Inferior parietal cortex (tissue), 1 donor: ENCODE results near the gene RTN4IP1.

Experiments used
- DNase-seq: peaks from one replicate; pipeline ENCODE4 v3.0.0-alpha.2; 2016; ENCODE audit errors: extremely low spot score

The RTN4IP1 gene, protein sequence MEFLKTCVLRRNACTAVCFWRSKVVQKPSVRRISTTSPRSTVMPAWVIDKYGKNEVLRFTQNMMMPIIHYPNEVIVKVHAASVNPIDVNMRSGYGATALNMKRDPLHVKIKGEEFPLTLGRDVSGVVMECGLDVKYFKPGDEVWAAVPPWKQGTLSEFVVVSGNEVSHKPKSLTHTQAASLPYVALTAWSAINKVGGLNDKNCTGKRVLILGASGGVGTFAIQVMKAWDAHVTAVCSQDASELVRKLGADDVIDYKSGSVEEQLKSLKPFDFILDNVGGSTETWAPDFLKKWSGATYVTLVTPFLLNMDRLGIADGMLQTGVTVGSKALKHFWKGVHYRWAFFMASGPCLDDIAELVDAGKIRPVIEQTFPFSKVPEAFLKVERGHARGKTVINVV

DNA sequence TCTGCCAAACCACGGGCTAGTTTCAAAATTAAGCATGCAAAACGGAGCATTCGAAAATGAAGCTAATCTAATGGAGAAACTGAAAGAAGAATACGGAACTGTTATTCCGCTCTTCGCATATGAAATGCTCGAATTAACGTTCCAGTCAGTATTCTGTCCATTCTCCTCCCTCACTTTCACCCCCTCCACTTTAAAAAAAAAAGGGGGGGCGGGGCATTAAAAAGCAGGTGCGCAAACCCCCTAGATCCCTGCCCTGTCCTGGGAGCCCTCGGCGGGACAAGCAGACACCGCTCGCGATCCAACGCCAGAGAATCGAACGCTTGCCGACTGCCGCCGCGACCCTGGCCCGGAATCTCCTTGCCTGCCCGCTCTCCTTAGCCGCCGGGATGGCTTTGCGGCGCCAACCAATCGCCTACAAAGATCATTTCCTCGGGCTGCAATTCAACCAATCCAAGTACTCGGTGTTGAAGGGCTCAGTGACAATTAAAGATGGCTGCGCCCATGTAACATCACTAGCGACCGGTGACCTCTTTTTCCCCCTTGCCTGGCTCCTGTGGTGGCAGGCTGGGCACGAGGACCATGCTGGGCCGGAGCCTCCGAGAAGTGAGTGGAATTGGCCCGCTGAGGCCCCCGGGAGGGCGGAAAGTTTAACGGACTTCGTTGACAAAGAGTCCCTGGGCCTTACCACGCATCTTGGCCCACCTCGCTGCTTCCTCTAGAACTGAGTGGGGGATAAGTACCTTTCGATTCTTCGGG is at the start of gene RTN4IP1, which contains the start of gene QRSL1:
TSS of gene RTN4IP1 (minus strand) at position 396 of the 756 bp plus-strand sequence. CDS start 477 bp downstream, outside the sequence.
TSS of gene QRSL1 (plus strand) at position 476 of the 756 bp plus-strand sequence. CDS start at position 580, 104 bp downstream.
- DNase-seq: peak; percentile 97

DNA sequence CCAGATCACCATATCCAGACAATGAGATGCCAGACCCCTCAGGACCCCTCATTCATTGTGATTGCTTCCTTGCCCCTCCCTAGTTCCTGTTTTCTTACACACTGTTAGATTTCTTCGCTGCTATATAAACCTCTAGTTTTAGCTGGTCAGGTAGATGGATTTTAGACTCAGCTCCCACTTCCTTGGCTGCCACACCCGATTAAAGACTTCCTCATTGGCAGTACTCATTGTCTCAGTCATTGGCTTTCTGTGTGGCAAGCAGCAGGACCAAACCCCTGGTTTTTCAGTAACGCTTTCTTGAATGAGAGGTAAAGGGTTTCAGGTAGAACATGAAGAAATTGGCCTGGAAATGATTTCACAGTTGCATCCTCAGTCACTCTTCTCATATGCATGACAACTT is 48.0 kb upstream of the RTN4IP1 start:
- DNase-seq: no peak

DNA sequence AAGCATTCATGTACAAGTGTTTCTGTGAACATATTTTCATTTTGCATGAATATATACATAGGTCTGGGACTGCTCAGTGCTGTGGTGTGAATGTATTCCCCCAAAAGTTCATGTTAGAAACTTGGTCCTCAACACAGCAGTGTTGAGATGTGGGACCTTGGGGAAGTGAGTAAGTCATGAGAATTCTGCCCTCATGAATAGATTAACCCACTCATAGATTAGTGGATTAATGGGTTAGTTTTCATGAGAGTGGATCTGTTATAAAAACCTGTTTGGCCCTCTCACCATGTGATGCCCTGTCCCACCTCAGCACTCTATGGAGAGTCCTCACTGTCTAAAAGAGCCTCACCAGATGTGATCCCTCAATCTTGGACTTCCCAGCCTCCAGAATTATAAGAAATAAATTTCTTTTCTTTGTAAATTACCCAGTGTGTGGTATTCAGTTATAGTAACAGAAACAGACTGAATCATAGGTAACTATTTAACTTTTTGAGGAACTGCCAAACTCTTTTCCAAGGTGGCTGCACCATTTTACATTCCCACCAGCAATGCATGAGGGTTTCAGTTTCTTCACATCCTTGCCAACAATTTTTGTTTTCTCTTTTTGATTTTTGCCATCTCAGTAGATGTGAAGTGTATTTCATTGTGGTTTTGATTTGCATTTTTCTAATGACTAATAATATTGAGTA is 45.4 kb upstream of the RTN4IP1 start:
- DNase-seq: no peak

DNA sequence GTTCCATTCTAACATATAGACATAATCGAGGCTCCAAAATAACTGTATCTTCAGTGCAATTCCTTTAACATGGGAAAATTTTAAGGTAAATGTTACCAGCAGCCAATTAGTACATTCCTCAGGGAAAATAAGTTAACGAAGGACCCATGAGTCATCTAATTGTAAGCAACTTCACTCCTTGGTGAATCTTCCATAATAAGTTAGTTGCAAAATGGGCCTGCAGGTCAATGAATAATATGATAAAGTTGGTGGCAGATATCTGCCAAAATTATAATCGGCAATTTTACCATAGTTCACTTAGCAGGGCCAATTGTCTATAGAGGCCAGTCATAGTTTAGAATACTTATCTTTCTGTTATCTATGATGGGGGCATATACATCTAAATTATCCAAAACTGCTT is 42.4 kb upstream of the RTN4IP1 start:
- DNase-seq: no peak

DNA sequence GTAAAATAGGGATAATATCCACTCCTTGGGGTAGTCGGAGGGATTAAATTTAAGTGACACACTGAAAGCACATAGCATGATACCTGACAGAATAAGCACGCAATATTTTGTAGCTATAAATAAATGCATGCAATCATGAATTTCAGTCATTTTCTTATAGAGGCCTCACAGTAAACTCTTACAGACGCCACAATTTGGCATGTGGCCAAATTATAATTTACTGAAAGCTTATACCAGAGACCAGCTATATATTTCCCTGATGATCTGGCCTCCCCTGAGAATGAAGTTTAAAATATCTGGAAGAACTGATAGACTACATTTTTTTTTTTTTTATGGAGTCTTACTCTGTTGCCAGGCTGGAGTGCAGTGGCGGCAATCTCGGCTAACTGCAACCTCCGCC is 40.9 kb upstream of the RTN4IP1 start:
- no peak for DNase-seq

DNA sequence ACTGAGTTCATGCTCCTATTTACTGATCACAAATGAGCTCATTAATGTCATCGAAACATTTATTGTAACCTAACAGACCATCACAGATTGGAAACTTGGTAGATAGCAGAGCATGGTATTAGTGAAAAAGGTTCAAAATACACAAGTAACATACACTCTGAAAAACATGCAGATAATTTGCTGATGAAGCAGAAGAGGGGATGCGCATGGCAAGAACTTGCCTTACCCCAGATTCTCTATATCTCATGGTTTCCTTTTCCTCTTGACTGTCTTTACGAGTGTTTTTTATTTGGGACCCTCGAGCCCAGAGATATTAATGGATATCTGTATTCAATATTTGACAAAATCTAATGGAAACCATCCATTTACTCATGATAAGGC is 37.7 kb upstream of the RTN4IP1 start:
- DNase-seq: no peak

DNA sequence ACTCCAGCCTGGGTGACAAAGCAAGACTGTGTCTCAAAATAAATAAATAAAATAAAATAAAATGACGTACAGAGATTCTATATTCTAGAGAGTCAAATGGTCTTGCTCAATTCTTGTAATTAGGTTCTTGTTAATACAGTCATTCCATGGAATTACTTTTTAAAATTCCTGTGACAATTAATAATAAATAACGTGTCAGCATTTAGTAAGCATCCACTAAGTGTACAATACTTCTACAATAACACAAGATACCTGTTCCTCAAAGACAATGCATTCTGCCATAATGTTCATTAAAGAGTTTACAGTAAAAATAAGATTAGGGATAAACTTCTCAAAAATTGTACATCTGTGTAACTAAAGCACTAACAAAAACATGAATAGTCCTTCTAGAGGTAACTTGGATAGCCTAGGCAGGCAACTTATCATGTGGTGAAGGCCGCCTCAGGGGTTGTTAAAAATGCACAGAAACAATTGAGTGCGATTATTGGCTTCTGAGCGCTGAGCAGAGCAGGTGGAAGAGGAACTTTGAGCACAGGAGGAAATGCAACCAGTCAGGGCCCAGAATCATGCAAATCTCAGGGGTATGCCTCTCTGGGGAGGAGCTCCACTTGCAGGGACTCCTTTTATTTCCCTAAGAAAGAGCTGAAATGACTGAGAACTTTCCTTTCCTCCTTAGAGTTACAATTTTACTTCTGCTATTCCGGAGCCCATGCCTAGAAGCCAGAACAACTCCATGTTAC is 37.2 kb upstream of the RTN4IP1 start:
- DNase-seq: no peak

DNA sequence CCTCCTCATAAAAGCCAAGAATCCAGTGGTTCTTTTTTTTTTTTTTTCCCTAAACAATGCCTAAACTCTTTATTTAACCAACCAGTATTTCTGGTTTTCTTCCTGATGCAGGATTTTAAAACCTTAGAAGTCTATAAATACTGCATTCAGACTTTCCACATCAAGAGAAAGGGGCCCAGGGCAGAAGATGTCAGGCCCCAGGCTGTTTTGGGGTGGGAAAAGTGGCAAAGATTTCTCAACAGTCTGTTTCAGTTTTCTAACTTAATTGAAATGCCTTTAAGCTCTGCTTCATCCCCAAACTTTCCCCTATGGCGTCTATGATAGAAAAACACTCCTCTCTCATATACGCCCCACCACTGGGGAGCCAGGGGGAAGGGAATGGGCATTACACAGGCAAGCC is 33.2 kb upstream of the RTN4IP1 start:
- no peak for DNase-seq

DNA sequence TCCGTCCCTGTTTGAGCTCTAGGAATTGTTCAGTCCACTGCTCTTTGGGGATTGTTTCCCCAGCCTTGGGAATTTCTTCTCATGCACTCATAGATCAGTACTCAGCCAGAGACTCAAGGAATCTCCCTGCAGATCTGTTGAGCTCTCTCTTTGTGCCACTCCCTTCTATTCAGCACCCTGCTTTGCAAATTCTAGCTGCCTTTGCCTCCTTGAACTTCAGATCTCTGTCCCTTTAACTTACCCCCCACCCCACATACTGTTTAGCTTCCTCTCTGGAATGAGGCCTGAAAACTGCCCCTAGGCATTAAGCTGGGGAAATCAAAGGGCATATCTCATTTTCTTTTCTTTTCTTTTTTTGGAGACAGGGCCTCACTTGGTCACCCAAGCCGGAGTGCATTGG is 30.6 kb upstream of the RTN4IP1 start:
- DNase-seq: no peak

DNA sequence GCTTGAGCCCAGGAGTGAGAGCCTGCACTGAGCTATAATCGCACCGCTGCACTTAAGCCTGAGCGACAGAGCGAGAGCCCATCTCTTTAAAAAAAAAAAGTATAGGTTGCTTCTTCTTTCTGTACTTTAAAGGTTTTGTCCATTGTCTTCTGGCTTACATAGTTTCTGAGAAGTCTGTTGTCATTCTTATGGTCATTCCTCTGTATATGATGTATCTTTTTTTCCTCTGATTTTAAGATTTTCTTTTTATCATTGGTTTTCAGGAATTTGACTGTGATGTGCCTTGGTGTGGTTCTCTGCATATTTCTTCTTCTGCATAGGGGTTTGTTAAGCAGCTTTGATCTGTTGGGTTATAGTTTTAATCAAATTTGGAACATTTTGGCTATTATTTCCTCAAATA is 29.2 kb upstream of the RTN4IP1 start:
- DNase-seq: no peak

DNA sequence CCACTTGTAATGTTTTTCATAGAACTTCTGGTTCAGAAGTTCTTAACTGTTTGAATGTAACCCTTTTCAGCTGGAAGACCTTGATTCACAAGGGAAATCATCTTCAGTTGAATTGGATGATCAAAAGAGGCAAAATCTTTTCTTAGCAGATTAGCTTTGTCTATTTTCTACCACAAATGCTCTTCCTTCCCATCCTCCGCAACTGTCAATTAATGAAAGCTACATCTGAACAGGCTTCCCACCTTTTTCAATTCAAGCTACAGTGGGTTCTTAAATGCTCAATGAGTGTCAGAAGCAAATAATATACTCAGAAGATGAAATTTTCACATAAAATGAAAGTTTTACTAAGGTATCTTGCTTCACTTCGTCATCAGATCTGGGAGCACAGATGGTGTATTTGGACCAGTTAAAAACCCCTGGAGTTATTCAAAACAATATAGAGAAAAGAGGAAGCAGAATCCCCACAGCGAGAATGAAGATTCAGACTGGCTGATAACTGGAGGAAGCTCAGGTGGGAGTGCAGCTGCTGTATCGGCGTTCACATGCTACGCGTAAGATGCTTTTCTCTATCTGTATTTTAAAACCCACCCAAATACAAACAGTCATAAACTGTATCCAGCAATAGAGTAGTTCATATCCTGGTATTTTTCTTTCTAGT is 19.5 kb upstream of the RTN4IP1 start:
- DNase-seq: no peak

DNA sequence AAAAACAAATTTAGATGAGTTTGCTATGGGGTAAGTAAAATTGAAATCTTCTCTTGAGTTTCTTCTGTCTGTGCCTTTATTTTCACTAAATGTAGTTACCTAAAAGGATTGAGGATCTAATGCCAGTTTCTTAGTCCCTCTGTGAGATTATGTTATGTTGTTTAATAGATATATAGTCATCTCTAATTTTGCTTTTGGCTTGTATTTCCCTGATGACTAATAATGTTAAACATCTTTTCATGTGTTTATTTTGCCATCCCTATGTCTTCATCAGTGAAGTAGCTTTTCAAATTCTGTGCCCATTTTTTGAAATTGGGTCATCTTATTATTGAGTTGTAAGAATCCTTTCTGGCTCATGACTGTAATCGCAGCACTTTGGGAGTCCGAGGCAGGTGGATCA is 13.8 kb upstream of the RTN4IP1 start:
- DNase-seq: no peak

DNA sequence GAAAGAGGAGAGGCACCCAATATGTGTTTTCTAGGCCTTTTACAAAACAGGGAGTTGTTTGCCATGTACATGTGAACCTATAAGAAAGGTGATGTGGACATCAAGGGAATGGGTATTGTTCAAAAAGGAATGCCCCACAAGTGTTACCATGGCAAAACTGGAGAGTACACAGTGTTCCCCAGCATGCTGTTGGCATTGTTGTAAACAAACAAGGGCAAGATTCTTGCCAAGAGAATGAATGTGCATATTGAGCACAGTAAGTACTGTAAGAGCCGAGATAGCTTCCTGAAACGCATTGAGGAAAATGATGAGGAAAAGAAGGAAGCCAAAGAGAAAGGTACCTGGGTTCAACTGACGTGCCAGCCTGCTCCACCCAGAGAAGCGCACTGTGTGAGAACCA is 13.2 kb upstream of the RTN4IP1 start:
- DNase-seq: no peak

DNA sequence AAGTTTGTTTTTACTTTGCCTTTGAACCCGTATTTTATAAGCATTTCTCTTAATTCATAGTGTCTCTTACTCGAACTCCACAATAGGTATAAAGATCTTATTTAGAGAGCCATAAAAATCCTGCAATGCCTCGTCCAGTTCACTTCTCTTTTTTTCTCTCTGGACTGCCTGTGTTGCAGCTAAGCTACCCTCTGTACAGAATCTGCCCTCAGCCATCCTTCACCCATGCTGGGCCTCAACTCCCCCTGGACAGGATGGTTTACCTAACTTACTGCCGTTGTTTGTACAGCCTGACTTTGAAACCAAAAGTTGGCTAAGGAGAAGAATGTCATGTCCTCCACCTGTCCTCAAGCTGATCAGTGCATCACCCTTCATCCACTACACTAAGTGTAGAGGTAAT is 10.5 kb upstream of the RTN4IP1 start:
- no peak for DNase-seq

DNA sequence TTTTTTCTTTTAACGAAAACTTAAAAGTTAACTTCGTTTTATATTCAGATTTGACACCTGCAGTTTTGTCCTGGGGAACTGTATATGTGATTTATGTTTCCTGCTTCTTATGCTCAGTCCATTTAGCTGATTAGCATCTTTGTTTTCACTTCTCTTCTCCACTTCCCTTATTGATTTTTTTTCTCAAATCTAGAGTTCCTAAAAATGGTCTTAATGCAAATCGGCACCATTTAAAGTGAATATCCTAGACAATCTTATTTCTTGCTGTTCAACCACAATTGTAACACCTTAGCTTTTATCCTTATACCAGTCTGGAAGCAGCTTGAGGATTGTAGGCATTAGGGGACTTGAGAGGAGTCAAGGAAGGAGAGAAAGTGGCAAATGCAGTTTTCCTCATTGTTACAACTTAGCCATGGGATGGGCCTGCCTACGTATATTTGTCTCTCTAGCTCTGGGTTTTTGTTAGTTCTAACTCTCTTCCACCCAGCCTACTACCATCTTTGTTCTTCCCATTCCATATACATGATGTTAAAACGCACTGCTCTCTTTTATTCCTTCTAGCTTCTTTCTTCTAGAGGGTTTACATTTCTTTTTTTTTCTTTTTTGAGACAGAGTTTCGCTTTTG is 8.5 kb upstream of the RTN4IP1 start:
- no peak for DNase-seq

DNA sequence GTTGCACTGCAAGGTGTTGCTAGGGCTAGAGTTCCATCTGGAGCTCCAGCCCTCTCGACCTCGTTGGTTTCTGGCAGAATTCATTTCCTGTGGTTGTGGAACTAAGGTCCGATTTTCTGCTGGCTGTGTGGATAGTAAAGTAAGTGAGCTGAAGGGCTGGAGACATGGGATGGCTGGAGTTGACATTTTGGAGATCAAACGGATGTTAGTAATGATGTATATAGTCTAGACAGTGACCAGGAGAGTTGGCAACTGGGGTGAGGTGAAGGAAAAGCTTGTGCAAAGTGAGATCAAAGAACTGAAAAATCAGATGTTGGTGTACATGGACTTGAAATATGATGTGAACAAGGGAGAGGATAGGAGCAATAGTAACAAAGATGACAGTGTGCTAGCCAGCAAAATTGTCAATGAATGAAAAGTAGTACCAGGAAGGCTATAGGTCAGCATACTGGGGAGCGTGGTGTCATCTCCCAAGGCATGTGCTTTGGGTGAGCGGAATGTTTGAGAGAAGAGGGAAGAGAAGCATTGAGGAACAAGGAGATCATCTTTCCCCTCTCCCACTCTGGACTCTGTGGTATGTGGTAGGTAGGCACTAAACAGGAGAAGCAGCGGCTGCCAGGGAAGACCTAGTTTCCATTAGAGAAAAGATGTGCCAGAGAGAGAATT is 7.9 kb upstream of the RTN4IP1 start:
- no peak for DNase-seq

DNA sequence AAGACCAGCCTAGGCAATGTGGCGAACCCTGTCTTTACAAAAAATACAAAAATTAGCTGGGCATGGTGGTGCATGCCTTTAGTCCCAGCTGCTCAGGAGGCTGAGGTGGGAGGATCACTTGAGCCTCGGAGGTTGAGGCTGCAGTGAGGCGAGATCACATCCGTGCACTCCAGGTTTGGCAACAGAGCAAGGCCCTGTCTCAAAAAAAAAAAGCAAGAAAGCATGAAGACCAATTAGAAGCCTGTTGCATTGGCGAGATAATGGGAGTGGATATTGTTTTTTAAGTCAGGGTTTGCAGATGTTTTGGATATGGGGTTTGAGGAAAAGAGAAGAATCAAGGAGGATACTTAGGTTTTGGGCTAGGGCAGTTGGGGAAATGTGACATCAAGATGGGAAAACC is 5.3 kb upstream of the RTN4IP1 start:
- DNase-seq: no peak

DNA sequence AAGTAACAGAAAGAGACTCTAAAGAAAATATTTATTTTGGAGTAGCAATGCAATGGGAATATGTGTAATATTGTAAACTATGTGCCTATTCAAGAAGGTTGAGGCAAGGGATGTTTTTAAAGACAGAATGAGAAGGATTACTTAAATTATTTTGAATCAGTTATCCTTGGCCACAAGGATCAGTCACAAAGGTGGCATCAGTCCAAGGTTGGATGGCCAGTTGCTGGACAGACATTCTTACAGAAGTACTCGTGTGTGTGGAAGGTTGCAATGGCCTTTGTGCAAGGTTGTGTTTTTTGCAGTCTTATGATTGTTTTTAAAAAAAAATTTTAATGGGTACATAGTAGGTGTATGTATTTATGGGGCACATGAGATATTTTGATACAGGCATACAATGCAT is 2.0 kb upstream of the RTN4IP1 start:
- DNase-seq: no peak

DNA sequence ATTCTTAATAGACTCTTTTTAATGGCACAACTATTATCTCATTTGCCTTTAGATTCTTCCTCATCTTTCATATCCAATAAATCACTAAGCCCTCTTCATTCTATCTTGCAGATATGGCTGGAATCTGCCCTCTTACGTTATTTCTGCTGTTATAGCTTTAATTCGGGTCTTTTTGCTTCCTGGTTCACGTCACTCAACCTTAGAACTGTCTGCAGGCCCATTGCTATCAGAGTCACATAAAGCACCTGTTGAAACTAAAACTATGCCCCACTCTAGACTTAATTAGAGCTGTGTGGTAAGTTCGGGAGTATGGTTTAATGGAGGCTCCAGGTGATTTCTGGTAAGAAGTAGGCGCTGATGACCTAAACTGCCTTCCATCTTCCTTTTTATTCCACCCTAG is 1.1 kb upstream of the RTN4IP1 start:
- no peak for DNase-seq

DNA sequence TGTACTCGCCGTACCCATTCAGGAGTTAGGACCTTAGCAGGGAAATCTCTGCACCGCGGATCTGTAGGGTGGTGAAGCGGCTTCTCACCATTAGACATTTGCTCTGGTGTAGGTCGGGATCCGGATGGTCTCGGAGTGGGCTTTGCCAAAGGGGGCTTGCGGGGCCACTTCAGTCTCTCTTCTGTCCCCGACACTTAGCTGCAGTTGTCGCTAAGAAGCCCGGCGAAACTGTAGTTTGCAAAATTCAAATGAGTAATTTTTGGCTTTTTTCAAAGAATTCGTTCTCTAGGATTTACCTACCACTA is 513 bp upstream of the RTN4IP1 start:
- peak; percentile 8 for DNase-seq
